Measurements from ENCODE around the gene WDR64. TPM values are rescaled to one million over a fixed set of nuclear protein-coding genes. Genes with fewer than 3 reads are reported as not detected.
A peak's percentile ranks its signal among the peaks of the same experiment; 100 is the strongest.

Gene WDR64
- total RNA-seq, 1 experiment from 2014 or later = not detected

DNA sequence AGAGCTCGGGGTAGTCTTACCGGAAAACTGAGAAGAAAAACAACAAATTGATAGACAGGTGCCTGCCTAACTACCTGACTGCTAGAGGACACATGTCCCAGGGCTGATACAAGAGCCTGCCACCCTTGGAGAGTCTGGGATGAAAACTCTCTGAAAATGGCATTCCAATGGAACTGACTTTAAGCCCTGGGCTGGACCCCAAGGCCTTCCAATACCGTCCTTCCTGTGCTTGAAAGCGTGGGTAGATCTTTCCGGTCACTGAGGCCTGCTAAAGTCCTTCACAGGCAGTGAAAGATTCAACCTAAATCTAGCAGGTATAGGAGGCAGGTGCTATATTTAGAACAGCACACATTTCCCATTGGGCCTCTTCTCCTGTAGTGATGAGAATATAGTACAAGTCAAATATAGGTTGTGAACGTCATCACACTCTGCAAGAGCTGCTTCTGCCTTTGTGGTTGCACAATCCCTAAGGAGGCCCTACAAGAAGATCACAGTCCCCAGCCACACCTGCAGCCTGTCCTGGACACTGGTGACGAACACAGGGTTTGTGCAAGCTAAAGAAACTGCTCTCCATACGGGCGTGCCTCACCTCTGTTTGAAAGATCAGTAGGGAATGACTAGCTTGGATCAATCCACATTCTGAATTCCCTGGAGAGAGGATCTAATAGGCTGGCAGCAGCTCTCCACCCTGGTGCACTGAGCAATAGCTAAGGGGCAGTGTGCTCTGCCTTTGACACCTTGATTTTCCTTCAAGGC, 11.0 kb upstream of the WDR64 start:
- Histone ChIP-seq H3K4me1 (ENCODE audit: insufficient read depth, low read length, poor library complexity, severe bottlenecking) (no peaks in the 10 kb centered on the region), H3K4me3 (ENCODE audit: low read depth, low read length, poor library complexity, severe bottlenecking) (peak overlapping the region; percentile 70), H3K9me3 (ENCODE audit: low read depth, low read length, poor library complexity, severe bottlenecking) (no peaks in the 10 kb centered on the region), H3K27me3 (replicated peaks; ENCODE audit: insufficient read depth, low read depth, low read length, poor library complexity) (no peaks in the 10 kb centered on the region), H3K27ac (ENCODE audit: low read depth, low read length, poor library complexity, severe bottlenecking) (no peak overlapping the region), H3K36me3 (ENCODE audit: insufficient read depth, low read length, poor library complexity, severe bottlenecking) (no peaks in the 10 kb centered on the region)
- ChIA-PET CTCF (no interaction called here), POLR2A (ENCODE audit: low non-redundant PET) (no interaction called here)
- no peak for TF ChIP-seq EZH2 (IDR thresholded peaks at IDR 0.05; ENCODE audit: borderline replicate concordance, low read depth, low read length, poor library complexity, severe bottlenecking)
- TF ChIP-seq, protein P1, sequence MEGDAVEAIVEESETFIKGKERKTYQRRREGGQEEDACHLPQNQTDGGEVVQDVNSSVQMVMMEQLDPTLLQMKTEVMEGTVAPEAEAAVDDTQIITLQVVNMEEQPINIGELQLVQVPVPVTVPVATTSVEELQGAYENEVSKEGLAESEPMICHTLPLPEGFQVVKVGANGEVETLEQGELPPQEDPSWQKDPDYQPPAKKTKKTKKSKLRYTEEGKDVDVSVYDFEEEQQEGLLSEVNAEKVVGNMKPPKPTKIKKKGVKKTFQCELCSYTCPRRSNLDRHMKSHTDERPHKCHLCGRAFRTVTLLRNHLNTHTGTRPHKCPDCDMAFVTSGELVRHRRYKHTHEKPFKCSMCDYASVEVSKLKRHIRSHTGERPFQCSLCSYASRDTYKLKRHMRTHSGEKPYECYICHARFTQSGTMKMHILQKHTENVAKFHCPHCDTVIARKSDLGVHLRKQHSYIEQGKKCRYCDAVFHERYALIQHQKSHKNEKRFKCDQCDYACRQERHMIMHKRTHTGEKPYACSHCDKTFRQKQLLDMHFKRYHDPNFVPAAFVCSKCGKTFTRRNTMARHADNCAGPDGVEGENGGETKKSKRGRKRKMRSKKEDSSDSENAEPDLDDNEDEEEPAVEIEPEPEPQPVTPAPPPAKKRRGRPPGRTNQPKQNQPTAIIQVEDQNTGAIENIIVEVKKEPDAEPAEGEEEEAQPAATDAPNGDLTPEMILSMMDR (conservative IDR thresholded peaks at IDR 0.05; ENCODE audit: low read depth, low read length) = no peak
- no peak for DNase-seq (ENCODE audit: low spot score)
- intact Hi-C loops (cut with micrococcal nuclease; ENCODE audit: unreplicated experiment) = no loop called here
- no TSS peak for BruUV-seq (replicated peaks)

DNA sequence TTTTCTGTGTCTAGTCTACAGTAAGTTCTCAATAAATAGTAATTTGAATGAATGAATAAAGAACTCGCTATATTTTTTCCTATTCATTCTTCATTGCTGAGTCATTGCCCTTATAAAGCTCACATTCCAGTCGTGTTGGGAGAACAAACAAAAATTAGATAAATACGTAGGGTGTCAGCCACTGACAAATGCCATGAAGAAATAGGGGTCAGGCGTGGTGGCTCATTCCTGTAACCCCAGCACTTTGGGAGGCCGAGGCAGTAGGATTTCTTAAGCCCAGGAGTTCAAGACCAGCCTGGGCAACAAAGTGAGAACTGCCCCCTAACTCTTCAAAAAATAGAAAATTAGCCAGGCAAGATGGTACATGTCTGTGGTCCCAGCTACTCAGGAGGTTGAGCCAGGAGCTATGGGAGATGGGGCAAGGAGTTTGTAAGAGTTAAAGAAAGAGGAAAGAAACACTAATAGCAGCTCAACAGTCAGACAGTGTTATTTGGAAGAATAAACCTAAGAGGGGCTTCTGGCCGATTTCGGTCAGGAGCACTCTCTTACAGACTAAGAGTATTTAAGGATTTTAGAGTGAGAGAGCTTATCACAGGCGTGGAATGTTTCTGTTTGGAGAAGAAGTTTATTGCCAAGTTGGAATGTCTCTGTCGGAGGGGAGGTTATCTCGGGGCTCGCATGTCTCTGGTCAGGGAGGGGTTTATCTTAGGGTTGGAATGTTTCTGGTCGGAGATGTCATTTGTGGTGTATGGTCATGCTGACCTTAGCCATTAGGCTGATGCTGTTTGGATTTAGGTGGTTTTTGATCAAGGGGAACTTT, 10.1 kb upstream of the WDR64 start:
- intact Hi-C loops (cut with micrococcal nuclease; ENCODE audit: unreplicated experiment) = no loop called here
- POLR2A ChIA-PET (ENCODE audit: low non-redundant PET) = no interaction called here

DNA sequence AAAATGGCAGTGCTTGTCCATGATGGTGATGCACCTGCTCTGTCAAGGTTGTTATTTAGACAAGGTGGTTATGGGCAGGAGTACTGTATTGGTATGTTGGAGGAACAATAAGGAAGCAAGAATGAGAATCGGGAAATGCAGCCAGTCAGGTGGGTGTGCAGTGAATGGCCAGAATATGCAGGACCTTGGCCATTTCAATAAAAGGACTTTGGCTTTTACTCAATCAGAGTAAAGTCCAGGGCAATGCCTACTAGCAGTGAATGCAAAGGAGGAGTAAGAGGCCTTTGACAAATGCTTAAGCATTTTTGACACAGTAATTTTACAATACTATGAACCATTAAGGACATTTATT, 9.5 kb upstream of the WDR64 start:
- intact Hi-C loops (cut with micrococcal nuclease; ENCODE audit: unreplicated experiment) = no loop called here
- ChIA-PET POLR2A (ENCODE audit: low non-redundant PET) (no interaction called here), CTCF (no interaction called here)
- H3K27ac ChIP-seq (ENCODE audit: low read depth, low read length, poor library complexity, severe bottlenecking) = no peak overlapping the region
- no peaks in the 10 kb centered on the region for H3K9me3 ChIP-seq (ENCODE audit: low read depth, low read length, poor library complexity, severe bottlenecking)
- no peak for TF ChIP-seq EZH2 (IDR thresholded peaks at IDR 0.05; ENCODE audit: borderline replicate concordance, low read depth, low read length, poor library complexity, severe bottlenecking)
- TF ChIP-seq, protein P1 (conservative IDR thresholded peaks at IDR 0.05; ENCODE audit: low read depth, low read length) = no peak
- H3K36me3 ChIP-seq (ENCODE audit: insufficient read depth, low read length, poor library complexity, severe bottlenecking) = no peaks in the 10 kb centered on the region
- H3K27me3 ChIP-seq (replicated peaks; ENCODE audit: insufficient read depth, low read depth, low read length, poor library complexity) = no peaks in the 10 kb centered on the region
- no peak overlapping the region for H3K4me3 ChIP-seq (ENCODE audit: low read depth, low read length, poor library complexity, severe bottlenecking)
- BruUV-seq (replicated peaks) = no TSS peak
- no peaks in the 10 kb centered on the region for H3K4me1 ChIP-seq (ENCODE audit: insufficient read depth, low read length, poor library complexity, severe bottlenecking)
- DNase-seq (ENCODE audit: low spot score) = no peak

More for the DNA sequence above, 10.1 kb upstream of the WDR64 start:
- DNase-seq (ENCODE audit: low spot score) = no peak
- TF ChIP-seq EZH2 (IDR thresholded peaks at IDR 0.05; ENCODE audit: borderline replicate concordance, low read depth, low read length, poor library complexity, severe bottlenecking) = no peak
- TF ChIP-seq, protein P1 (conservative IDR thresholded peaks at IDR 0.05; ENCODE audit: low read depth, low read length) = no peak
- Histone ChIP-seq H3K27ac (ENCODE audit: low read depth, low read length, poor library complexity, severe bottlenecking) (no peak overlapping the region), H3K36me3 (ENCODE audit: insufficient read depth, low read length, poor library complexity, severe bottlenecking) (no peaks in the 10 kb centered on the region), H3K27me3 (replicated peaks; ENCODE audit: insufficient read depth, low read depth, low read length, poor library complexity) (no peaks in the 10 kb centered on the region), H3K4me3 (ENCODE audit: low read depth, low read length, poor library complexity, severe bottlenecking) (no peak overlapping the region), H3K4me1 (ENCODE audit: insufficient read depth, low read length, poor library complexity, severe bottlenecking) (no peaks in the 10 kb centered on the region), H3K9me3 (ENCODE audit: low read depth, low read length, poor library complexity, severe bottlenecking) (no peaks in the 10 kb centered on the region)
- BruUV-seq (replicated peaks) = no TSS peak
- CTCF ChIA-PET = no interaction called here

All from A673 (cell line).